Raji (cell line): ENCODE results near the gene PRRX1.

Experiments used
- POLR2A ChIP-seq: IDR thresholded peaks from 2 replicates; pipeline ENCODE4 v1.6.1; 2011; ENCODE audit warnings: low read depth, low read length, control low read depth; ENCODE audit not compliant: insufficient read depth

The PRRX1 gene

GRCh38 chr1:170664093-170664827, at the start of gene PRRX1:
PRRX1 (plus strand) TSS chr1:170664131; CDS start chr1:170664219, 88 bp downstream.
- no peak for TF ChIP-seq POLR2A

- no peak for TF ChIP-seq POLR2A
These were observed 46.2 kb upstream of the PRRX1 start for GRCh38 chr1:170617591-170618330.

- no peak for TF ChIP-seq POLR2A
These were observed 45.5 kb upstream of the PRRX1 start for GRCh38 chr1:170618421-170618820.

GRCh38 chr1:170619241-170620028, 44.5 kb upstream of the PRRX1 start:
- no peak for TF ChIP-seq POLR2A

- TF ChIP-seq POLR2A, result no peak
These were observed 43.8 kb upstream of the PRRX1 start for GRCh38 chr1:170620164-170620563.

- TF ChIP-seq POLR2A, result no peak
These were observed 40.8 kb upstream of the PRRX1 start for GRCh38 chr1:170623171-170623570.

GRCh38 chr1:170624146-170624545, 39.8 kb upstream of the PRRX1 start:
- no peak for TF ChIP-seq POLR2A

- TF ChIP-seq POLR2A, result no peak
These were observed 33.0 kb upstream of the PRRX1 start for GRCh38 chr1:170630977-170631376.

- TF ChIP-seq POLR2A, result no peak
These were observed 29.6 kb upstream of the PRRX1 start for GRCh38 chr1:170634293-170634692.

GRCh38 chr1:170634824-170635410, 29.0 kb upstream of the PRRX1 start:
- TF ChIP-seq POLR2A, result no peak

- no peak for TF ChIP-seq POLR2A
These were observed 23.4 kb upstream of the PRRX1 start for GRCh38 chr1:170640581-170640980.

GRCh38 chr1:170657275-170657853, 6.6 kb upstream of the PRRX1 start:
- TF ChIP-seq POLR2A, result no peak

GRCh38 chr1:170659399-170660035, 4.4 kb upstream of the PRRX1 start:
- no peak for TF ChIP-seq POLR2A

GRCh38 chr1:170660281-170660713, 3.6 kb upstream of the PRRX1 start:
- TF ChIP-seq POLR2A, result no peak

- TF ChIP-seq POLR2A, result no peak
These were observed 2.9 kb upstream of the PRRX1 start for GRCh38 chr1:170660871-170661645.
